Measurements from ENCODE around the gene ERCC6L.
A peak's percentile ranks its signal among the peaks of the same experiment; 100 is the strongest.
"Not testable (repeated sequence)": the region's sequence is repeated elsewhere in the genome, so short reads cannot be mapped to it uniquely, and the experiment has no call there.

The ERCC6L gene

DNA sequence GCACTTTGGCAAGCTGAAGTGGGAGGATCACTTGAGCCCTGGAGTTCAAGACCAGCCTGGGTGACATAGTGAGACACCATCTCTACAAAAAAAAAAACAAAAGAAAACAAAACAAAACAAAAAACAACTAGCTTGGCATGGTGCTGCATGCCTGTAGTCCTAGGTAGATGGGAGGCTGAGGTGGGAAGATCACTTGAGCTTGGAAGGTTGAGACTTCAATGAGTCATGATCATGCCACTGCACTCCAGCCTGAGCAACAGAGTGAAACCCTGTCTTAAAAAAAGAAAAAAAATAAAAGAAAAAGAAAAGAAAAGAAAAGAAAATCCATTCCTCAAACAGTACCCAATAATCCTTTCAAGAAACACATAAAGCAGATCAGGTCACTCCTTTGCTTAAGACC, 14.9 kb upstream of the ERCC6L start:
- no peak for DNase-seq (ENCODE audit: low spot score)

DNA sequence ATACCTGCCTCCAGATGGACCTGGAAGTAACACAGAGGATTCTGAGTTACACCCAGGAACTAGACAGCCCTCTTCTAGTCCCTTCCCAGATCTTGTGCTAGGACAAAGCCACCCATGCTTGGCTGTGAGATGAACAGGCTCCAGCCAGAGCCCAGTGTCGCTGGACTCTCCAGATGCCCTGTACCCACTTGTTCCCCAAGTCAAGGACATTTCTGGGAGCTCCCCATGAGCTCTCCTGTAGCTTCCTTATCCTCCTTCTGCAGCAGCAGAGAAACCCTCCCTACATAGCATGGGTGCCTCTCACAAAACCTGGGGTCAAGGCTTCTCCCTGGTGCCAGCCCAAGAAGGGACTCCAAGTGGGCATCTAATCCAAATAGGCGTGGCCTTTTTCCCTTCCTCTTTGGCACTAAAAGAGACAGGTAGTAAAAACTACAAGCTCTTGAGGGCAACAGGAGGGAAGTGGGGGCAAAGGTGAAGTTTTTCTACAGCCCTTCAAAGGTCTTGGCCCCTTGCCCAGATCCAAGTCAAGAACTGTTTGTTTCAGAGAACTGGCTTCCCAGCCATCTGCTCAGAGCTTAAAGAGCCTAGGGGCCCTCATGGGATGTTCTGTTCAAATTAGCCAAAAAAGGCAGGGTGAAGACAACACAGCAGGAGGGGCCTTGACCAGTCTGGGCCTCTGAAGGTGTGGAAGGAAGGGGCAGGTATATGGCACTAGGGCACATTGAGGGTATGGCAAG, 8.5 kb upstream of the ERCC6L start:
- DNase-seq (ENCODE audit: low spot score), result peak; percentile 62

DNA sequence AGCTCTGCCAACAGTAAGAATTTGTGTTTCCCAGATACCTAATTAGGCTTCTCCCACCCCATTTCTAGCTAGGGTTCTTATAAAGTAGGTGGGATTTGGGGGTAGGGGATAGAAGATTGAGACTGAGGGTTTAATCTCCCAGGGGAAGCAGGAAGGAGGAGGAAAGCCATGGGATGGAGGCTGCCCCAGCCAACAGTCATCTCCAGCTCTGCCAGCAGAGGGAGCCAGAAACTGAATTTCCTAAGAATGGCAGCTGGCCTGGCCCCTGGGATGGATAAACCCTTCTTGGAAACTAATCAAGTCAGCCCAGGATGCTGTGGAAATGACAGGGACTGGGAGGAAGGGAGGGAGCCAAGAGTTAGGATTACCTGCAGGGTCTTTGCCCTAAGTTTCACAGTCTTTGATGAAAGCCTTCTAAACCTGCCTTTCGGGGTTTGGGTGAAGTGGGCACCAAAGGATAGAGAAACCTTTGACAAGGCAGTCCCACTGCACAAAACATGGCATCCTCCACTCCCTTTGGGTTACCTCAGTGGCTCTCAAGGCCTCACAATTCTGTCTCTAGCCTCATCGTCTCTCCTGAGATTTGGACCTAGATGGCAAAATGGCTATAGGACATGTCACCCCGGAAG, 6.7 kb upstream of the ERCC6L start:
- peak; percentile 22 for DNase-seq (ENCODE audit: low spot score)

DNA sequence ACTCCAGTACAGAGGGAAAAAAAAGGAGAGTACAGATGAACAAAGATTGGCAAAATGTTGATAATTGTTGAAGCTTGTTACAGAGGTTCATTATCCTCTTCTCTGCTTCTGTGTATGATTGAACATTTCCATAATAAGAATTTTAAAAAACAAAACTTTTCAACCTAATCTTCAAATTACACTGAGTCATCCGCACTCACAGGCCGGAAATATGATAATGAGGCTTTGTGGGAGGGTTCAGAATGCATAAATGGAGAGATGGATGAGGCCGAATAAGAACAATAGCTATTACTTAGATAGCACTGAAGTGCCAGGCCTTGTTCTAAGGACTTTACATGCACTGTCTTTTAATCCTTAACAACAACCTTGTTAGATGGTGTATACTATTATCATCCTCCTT, 4.6 kb upstream of the ERCC6L start:
- DNase-seq (ENCODE audit: low spot score), result no peak

DNA sequence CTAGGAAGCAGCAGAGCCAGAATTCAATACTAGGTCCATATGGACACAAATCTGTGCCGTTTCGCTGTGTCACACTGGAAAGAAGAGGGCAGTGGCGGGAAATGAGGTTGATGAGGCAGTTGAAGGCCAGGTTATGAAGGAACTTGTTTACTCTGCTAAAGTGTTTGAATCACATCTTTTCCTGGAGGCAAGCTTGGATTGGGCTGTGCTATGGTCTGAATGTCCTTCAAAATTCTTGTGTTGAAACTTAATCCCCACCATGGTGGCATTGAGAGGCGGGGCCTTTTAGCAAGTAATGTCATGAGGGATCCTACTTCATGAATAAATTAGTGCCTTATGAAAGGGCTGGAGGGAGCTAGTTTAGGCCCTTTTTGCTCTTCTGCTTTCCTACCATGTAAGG, 2.1 kb upstream of the ERCC6L start:
- DNase-seq (ENCODE audit: low spot score), result no peak

DNA sequence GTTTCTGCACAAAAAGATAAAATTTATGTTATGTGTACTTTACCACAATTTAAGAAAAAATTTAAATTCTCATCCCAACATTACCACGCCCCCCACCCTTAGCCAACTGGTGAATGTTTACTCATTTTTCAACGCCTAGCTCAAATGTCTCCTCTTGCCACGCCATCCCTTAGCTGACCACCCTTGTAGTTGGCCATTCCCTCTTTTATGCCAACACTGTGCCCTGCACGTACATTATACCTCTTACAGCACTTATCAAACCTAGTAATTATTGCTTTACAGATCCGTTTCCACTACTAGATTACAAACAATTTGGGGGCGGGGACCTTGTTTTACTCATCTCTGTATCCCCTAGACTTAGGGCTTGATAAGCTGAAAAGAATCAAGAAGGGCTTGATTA, 644 bp downstream of the ERCC6L start:
- DNase-seq (ENCODE audit: low spot score), result no peak

DNA sequence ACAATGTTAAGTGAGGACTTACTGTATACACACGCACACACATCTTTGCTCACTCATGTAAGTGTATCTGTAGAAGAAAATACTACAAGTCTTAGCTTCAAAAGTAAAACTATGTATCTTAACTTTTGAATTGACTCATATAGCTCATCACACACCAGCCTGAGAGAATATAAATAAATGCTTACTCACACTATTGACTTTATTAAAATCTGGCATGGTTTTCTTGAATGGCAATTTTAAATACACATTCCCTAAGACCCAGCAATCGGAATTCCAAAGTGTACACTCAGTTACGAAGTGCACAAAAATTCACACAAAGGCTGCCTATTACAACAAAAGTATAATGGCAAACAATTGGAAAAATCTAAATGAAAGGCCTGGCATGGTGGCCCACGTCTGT, 2.0 kb downstream of the ERCC6L start:
- no peak for DNase-seq (ENCODE audit: low spot score)

DNA sequence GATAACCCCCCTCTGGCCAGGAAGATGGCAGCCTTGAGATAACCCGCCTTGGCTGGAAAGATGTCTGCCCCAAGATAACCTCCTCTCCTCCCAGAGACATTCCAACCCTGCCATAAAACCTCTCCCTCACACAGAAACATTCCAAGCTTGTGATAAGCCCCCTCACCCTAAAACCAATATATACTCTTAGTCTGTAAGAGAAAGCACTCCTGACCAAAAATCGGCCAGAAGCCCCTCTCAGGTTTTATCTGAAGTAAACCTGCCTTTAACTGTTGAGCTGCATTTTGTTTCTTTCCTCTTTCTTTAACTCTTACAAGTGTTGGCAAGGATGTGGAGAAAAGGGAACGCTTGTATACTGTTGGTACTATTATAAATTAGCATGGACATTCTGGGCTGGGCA, 8.5 kb downstream of the ERCC6L start:
- no peak for DNase-seq (ENCODE audit: low spot score)

DNA sequence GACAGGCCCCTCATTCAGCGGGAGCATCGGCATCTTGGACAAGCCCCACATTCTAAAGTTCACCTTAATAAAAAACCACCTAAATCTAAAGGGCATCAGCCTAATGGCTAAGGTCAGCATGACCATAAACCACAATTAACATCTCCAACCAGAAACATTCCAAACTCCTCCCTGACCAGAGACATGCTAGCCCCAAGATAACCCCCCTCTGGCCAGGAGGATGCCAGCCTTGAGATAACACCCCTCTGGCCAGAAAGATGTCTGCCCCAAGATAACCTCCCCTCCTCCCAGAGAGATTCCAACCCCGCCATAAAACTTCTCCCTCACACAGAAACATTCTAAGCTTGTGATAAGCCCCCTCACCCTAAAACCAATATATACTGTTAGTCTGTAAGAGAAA, 18.5 kb downstream of the ERCC6L start:
- not testable (repeated sequence) for DNase-seq (ENCODE audit: low spot score)

DNA sequence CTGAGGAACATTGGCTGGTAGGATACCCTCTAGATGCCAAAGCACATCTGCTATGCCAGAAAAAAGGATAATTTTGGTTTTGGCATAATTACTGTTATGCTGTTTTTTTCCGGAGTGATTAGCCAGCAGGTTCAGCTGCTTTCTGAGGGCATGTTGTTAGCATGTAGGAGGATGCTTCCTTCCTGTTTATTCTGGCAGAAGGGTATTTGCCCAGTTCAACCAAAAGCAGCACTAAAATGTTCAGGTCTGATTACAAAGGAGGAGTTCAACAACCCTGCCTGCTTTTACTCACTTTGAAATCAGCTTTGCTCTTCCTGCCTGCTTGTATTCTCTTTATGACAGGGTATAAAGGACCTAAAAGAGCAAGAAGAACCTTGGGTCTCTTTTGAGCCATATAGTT, 21.9 kb downstream of the ERCC6L start:
- DNase-seq (ENCODE audit: low spot score), result no peak

DNA sequence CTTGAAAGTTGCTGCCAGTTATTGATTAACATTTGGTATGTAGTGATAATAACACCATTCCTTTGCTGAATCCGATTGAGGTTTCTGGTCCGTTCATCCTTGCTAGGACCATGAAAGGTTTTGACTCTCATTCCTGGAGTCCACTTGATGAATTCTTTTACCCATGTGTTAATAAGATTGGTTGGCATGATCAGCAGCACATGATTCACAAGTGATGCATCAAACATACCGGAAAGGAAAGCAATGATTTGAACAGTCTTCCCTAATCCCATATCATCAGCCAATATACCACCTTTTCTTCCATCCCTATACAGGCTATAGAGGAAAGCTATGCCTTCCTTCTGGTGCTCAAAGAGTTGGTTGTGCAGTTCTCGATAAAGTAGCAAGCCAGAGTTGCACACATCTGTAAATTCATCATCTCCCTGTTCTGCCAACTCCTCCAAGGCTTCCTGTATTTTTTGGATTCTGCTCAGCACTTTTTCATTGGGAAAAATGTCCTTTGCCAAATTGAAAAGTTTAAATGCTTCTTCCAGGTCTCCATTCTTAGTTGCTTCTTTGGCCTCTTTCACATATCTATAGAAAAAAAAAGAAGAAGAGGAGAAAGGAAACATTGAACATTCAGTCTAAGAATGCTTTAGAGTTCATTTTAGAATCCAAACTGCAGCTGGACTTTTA, 30.6 kb downstream of the ERCC6L start:
- no peak for DNase-seq (ENCODE audit: low spot score)

DNA sequence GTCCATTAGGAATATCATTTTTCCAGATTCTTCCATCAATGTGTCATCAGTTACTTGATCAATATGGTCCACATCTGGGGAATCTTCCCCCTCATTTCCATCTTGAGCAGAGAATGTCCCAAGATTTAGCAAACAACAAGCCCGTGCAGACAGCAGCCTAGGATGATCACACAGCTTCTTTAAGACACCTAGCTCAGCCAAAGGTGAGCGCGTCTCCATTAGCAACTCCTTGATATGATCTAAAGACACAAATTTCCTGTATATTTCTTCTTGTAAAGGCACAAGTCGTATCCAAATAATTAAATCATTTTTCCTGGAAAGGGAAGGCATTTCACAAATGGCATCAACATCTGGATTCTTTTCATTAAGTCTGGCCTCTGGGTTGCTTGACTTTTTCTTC, 31.5 kb downstream of the ERCC6L start:
- DNase-seq (ENCODE audit: low spot score), result no peak

DNA sequence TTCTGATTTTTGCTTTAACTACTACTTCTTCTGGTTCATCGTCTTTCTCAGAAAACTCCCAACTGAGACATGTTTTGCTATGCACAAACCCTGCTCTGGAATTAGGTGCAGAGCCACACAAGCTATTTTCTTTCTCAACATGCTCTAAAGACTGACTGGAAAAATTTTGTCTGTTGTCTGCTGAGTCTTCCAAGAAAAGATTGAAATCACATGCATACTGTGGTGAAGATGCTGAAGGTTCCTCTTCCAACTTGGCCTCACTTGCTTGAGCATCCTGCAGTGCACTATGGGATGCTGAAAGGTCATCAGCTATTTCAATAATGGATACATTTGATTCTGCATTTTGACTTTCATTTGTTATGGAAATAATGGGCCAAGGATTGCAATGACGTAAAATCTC, 33.1 kb downstream of the ERCC6L start:
- no peak for DNase-seq (ENCODE audit: low spot score)

DNA sequence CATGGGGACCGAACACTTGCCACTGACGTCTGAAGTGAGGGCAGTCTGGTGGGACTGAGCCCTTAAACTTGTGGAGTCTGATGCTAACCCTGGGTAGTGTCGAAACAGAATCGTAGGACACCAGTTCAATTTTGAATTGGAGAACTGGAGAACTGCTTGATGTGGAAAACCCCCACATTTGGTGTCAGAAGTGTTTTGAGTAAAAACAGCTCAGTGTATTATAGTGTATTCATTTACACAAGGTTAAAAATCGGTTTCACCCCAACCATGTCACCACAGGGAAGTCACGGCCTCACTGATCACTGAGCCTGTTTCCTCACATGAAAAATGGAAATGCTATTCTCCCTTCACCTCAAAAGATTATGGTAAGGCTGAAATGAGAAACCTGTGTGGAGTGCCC, 35.4 kb downstream of the ERCC6L start:
- DNase-seq (ENCODE audit: low spot score), result no peak

DNA sequence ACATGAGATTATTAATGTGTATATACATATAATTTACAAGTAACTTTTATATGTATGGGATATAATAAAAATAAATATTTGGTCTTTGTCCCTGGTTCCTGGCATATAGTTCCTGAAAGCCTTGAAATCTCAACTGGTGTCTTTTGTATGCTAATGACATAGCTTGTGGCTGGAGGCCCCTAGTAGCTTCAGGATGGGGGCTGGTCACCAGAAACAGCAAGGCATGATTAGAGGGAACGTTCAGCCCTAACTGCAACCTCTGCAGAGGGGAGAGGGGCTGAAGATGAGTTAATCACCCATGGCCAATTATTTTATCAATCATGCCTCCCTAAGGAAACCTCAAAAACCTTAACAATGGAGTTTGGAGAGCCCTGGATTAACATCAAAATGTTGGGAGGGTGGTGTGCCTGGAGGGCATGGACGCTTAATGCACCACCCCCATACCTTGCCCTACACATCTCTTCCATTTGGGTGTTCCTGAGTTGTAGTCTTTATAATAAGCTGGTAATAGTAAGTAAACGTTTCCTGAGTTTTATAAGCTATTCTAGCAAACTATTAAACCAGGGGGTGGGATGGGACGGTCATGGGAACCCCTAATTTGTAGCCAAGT, 35.9 kb downstream of the ERCC6L start:
- DNase-seq (ENCODE audit: low spot score), result no peak

DNA sequence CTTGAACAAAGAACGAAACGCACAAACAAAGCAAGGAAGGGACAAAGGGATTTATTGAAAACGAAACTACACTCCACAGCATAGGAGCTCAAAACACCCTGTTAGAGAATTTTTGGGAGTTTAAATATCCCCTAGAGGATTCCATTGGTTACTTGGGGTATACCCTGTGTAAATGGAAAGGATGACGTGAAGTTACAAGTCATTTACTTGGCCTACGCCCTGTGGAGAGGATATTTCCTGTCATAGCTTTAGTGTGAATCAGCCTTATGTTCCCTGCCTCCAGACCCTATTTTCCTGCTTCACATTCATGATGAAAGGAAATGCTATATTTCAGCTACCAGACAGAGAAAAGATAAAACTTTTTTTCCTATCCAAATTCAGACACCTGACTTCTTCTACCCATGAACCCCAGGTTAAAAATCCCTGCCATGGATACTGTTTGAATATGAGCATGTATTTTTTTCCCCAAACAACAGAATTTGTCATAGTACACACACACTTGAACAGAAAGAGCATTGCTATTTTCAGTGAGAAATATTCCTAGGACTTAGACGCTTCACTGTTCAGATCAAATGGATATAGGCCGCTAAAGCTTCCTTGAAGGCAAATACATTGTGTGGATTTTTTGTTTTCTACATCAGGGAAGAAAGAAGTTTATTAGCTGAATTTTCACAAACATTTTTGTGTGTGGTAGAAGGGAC, 36.8 kb downstream of the ERCC6L start:
- no peak for DNase-seq (ENCODE audit: low spot score)

DNA sequence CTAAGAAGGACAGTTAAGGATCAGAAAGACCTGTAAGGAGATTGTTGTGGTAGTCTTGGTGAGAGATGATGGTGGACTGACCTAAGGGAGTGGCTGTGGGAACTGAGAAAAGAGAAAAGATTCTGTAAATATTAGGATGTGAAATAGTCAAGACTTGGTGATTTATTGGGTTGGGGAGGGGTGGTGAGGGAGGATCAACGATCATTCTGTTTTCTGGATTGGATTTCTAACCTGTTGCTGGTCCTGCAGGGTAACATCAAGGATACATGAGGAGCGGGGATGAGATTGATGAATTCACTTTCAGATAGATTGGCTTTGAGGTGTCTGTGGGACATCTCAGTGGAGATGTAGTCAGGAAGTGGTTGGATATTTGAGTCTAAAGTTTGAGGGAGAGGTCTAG, 55.9 kb downstream of the ERCC6L start:
- no peak for DNase-seq (ENCODE audit: low spot score)

DNA sequence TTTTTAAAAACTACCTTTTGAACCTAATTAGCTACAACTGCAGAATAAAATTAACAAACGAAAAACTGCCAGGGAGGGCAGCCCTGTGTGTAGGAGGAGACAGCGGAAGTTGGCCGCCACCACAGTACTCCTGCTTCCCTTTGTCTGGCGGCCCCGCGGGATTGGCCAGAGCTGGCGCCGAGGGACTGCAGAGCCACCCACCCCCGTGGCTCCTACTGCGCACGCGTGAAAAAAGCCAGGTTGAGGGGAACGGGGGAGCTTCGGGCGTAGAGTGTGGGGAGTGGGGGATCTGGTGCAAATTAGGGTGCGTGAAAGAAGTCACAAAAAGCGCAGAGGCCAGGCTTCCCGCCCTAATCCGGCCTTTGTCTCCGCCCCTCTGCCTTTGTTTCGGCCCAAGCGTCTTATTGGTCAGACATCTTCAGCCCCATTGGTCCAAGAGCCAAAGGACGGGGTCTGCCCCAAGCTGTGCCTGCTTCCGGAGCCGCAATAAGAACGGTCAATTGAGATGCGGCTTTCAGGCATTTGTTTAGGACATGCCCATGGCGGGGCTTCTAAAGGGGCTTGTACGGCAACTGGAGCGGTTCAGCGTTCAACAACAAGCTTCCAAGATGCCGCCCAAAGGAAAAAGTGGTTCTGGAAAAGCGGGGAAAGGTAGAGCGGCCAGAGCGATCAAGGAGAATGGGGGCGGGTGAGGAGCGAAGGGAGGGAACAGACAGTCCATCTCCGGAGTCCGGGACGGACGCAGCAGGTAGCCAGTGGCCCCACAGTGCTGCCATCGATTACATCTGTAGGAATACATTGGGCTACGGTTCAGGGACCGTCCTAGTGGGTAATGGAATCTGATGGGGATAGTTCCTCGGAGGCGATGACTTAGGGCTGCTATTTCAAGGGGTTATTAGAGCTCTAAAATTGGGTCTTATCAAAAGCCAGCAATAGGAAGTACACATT, 57.4 kb downstream of the ERCC6L start, which contains the start of gene PIN4:
PIN4 (plus strand) TSS at position 580 of the 948 bp plus-strand sequence; CDS start at position 609, 29 bp downstream.
- peak; percentile 86 for DNase-seq (ENCODE audit: low spot score)

DNA sequence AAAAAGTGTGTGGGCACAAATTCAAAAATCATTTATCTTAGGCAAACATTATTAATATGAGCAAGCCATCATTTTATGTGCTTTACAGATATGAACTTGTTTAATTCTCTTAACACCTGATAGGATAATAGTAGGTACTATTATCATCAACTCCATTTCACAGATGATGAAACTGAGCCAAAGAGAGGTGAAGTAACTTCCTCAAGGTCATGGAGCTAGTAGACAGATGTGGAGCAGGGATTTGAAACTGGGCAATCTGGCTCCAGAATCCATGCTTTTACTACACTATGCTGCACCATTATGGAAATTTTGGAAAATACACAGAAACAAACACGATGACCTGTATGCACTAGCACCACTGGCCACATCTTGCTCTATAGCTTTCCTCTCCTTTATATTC, 58.3 kb downstream of the ERCC6L start:
- no peak for DNase-seq (ENCODE audit: low spot score)

DNA sequence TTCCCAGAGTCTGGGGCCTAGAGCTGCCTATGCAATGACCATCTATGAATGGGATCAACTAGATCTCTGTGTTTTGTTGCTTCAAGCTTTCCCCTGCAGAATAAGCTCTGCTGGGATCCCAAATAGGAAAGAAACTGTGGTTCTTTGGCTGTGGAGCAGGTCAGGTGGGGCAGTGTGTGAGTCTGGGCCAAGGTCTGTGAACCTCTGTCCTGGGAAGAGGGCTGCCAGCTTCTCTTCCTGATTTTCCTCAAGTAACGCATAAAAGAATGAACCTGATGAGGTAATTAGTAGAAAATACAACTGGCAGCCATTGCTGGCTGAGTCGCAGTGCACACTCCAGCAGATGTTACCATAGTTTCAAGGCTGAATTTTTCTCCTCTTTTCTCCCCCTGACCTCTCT, 61.8 kb downstream of the ERCC6L start:
- DNase-seq (ENCODE audit: low spot score), result no peak

DNA sequence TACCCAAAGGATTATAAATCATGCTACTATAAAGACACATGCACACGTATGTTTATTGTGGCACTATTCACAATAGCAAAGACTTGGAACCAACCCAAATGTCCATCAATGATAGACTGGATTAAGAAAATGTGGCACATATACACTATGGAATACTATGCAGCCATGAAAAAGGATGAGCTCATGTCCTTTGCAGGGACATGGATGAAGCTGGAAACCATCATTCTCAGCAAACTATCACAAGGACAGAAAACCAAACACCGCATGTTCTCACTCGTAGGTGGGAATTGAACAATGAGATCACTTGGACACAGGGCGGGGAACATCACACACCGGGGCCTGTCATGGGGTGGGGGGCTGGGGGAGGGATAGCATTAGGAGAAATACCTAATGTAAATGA, 62.5 kb downstream of the ERCC6L start:
- not testable (repeated sequence) for DNase-seq (ENCODE audit: low spot score)
